Hindlimb muscle (tissue), 1 donor: ENCODE measurements around the gene CTIF. TPM values are rescaled to one million over a fixed set of nuclear protein-coding genes. Genes with fewer than 3 reads are reported as not detected.
"Not testable (repeated sequence)": the region's sequence is repeated elsewhere in the genome, so short reads cannot be mapped to it uniquely, and the experiment has no call there.

Source experiments
- DNase-seq: peaks from one replicate; pipeline ENCODE4 v3.0.0-alpha.2; 2013
- polyA plus RNA-seq: library from polyadenylated mRNA; unstranded; fragments of 120-200 nt; gene quantifications from one replicate; pipeline ENCODE4 v1.2.1, GENCODE V29; 2013; ENCODE audit not compliant: insufficient read length

CTIF gene
- 47.1 TPM for polyA plus RNA-seq

- peak; percentile 97 for DNase-seq
These were observed at the start of gene CTIF for GRCh38 chr18:48538531-48539405. CTIF (plus strand) TSS chr18:48539031; CDS start chr18:48619566, 80,535 bp downstream.

DNA sequence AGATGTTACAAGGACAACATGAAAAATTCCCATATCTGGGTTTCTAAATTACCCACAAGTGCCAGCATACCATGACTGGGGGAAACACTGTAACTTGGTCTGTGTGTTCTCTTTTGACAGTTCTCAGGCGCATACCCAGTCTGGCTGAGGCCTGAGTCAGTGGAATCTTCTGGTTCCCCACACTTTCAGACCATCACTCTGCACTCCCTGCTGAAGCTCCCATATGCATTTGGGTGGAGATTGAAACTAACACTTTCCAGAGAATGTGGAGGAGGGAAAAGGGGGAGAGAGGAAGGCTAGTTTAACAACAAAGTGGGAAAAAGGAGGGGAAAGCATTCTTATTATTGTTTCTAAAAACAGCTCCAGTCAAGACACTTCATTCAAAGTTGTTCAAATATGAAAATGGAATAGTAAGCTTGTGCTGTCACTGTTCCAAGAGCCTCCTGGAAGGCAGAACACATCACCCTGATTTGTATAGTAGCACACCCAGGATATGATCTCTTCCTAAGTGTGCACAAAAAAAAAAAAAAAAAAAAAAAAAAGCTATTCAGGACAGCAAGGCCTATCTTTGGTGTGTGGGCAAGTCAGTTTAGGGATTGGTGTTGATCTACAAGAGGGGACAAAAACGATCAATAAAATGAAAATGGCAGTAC, 48.1 kb upstream of the CTIF start:
- no peak for DNase-seq

- DNase-seq = no peak
These were observed 46.0 kb upstream of the CTIF start for GRCh38 chr18:48492880-48493279.

GRCh38 chr18:48493434-48494230, 45.2 kb upstream of the CTIF start:
- DNase-seq = no peak

GRCh38 chr18:48497863-48498262, 41.0 kb upstream of the CTIF start:
- DNase-seq = no peak

- DNase-seq = no peak
These were observed 38.3 kb upstream of the CTIF start for GRCh38 chr18:48500517-48500916.

- no peak for DNase-seq
These were observed 35.9 kb upstream of the CTIF start for GRCh38 chr18:48502906-48503305.

DNA sequence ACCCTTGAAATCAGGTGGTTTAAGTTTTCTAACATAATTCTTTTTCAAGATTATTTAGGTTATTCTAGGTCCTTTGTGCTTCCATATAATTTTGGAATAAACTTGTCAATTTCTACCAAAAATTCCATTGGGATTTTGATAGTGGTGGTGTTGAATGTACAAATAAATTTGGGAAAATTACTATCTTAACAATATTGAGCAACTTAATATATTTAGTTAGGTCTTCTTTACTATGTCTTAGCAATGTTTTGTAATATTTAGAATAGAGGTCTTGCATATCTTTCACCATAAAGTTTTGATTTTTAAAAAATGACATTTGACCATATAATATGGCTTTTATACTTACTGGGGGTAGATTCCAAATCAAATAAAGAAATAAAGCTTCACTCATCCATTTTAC, 34.0 kb upstream of the CTIF start:
- no peak for DNase-seq

GRCh38 chr18:48506983-48507568, 31.8 kb upstream of the CTIF start:
- not testable (repeated sequence) for DNase-seq

GRCh38 chr18:48512498-48512897, 26.3 kb upstream of the CTIF start:
- DNase-seq = not testable (repeated sequence)

DNA sequence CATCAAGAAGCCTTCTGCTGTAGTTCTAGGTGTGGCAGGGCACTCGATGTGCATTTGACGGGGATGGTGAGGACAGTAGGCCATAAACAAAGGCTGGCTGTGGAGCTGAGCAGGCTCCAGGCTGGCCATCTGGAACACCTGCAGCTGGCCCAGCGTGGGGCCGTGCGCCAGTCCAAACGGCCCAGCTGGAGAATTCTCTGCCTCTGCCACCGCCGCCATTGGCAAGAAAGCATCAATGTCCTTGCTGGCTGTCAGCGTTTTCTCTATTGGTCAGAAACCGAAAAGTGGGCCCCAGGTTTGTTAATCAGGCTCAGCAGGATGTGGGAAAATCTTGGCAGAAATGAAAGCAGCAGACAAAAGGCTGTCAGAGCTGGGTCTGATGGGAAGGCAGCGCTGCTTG, 24.0 kb upstream of the CTIF start:
- no peak for DNase-seq

DNA sequence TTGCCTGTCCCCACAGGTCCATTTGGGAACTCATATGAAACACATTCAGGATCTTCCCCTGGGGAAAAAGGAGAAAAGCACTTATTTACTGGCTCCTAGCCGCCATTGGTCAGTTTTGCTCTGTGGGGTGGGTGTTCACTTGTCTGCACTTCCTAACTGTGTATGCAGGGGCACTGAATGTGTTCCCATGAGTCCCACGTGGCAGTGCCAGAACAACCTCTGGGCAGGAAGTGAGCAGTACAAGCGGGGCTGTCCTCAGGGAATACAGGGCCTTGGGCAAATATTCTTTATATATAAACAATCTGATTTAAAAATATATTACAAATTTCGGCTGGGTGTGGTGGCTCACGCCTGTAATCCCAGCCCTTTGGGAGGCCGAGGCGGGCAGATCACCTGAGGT, 21.8 kb upstream of the CTIF start:
- DNase-seq = no peak

DNA sequence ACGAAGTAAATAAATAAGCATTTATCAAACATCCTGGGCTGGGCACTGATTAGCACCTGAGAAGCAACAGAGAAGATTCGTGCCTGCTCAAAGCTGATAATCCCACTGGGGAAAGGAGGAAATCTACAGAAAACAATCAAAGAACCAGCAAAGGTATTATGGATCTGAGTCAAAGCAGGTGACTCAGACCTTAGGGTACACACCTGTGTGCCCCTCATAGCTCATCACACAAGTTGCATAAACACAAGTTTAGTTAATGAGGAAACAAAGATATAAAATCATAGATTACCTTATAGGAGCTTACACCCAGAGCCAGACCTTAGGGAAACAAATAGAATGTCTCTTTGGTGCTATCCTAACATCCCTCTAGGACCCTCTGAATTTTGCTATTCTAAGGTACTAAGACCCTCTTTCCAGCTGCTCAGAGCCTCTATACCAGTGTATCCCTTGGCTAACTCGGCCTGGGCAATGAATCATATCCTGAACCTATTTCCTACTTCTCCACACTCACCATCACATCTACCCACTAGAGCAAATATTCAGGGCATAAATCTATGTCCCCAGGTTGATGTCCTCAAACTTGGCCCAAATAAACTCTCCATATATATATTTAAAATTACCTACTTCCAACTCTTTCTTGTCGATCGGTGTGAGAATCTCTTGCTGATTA, 19.3 kb upstream of the CTIF start:
- DNase-seq = no peak

DNA sequence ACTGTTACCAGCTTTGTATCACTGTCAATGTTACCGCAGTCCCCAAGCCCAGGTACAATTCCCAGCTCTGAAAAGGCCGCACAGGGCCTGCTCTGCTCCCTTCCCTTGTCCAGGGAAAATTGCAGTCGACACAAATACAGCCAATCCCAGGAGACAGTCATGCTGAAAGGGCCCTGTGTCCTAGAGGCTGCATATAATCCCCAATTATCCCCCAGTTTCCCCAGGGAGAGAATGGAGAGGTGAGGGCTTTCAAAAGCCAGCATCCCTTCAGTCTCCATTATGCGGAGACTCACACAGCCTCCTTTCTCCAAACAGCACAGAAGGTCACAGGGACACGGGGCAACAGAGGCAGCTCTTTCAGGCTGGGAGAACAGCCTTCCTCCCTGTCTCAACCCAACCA, 17.1 kb upstream of the CTIF start:
- no peak for DNase-seq

GRCh38 chr18:48525671-48526070, 13.2 kb upstream of the CTIF start:
- no peak for DNase-seq

- no peak for DNase-seq
These were observed 11.4 kb upstream of the CTIF start for GRCh38 chr18:48527461-48527860.

DNA sequence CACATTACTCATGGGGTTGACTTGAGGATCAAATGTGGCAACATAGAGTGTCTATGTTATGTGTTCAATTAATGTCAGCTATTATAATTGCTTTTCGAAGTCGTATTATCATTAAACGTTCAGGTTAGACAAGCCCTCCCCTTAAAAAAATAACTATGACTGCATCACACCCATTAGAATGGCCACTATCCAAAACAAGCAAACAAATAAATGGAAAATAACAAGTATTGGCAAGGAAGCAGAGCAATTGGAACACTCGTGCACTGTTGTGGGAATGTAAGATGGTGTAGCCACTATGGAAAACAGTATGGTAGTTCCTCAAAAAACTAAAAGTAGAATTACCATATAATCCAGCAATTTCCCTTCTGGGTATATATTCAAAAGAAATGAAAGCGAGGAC, 10.0 kb upstream of the CTIF start:
- no peak for DNase-seq

GRCh38 chr18:48529796-48530195, 9.0 kb upstream of the CTIF start:
- DNase-seq = no peak

GRCh38 chr18:48530399-48531081, 8.3 kb upstream of the CTIF start:
- DNase-seq = no peak

DNA sequence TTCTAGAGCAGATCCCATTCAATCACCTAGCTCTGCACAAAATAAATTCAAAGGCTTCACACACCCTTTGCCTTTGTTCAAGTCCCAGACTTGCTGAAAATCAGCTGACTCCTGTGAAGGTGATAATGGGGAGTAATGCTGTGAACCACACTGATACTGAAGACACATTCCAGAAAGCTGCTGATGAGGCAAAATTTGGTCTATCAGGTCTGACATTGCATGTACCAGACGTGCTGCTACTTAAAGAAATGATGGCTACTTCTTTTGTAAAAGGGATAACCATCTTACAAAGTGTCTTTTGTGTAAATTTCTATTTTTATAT, 7.8 kb upstream of the CTIF start:
- DNase-seq = no peak

GRCh38 chr18:48531908-48532307, 6.9 kb upstream of the CTIF start:
- DNase-seq = no peak
